K562 (cell line): ENCODE measurements around the gene PPIL6. TPM values are rescaled to one million over a fixed set of nuclear protein-coding genes. Genes with fewer than 3 reads are reported as not detected.

Experiments
- ATAC-seq: fragments of 200-7000 bp; cut with Tn5 transposase; 3 replicates; pipeline ENCODE4 v1.9.1; 2020; ENCODE audit warnings: moderate library complexity
- BruUV-seq: library from RNA; stranded (reverse); fragments of 400-500 nt; replicated peaks from 2 replicates; lab custom pipeline; 2021; lab: Mats Ljungman, UMichigan
- CTCF ChIA-PET: fragments of 300-600 bp; formaldehyde crosslinking; extraction: SDS; loops from one replicate; lab custom pipeline; 2021; ENCODE audit warnings: low intra/inter-chr PET ratio; lab: Yijun Ruan, JAX
- POLR2A ChIA-PET: fragments of 300-600, 350-650 bp; sonication (Branson Sonifier 250); formaldehyde crosslinking; extraction: SDS; loops from one replicate; lab custom pipeline; 2021; ENCODE audit warnings: antibody characterized with exemption, inconsistent platforms; lab: Yijun Ruan, JAX
- DNase-seq, 4 experiments: peaks; one replicate each; pipeline versions ENCODE4 v3.0.0 to v3.0.0-alpha.2; 2011 to 2018; ENCODE audit warnings: low spot score in 3 of 4, mixed read lengths in 3 of 4; ENCODE audit errors: extremely low read depth in 1 of 4
- FAIRE-seq: peaks from 2 replicates; lab custom pipeline; 2011; peaks lifted over from hg19 to GRCh38; lab: Jason Lieb, UNC
- H2AFZ ChIP-seq: 2 replicates; pipeline ENCODE4 v1.6.0; 2011; ENCODE audit warnings: low read depth, low read length, control low read depth, inconsistent platforms
- H3K27ac ChIP-seq: fragments of 200-600 bp; 3 replicates; pipeline ENCODE4 v1.8.0; 2011; ENCODE audit warnings: low read depth, mild to moderate bottlenecking, control low read depth, inconsistent platforms, low read length, moderate library complexity, mixed read lengths; ENCODE audit errors: extremely low read depth
- H3K27me3 ChIP-seq, 2 experiments: fragments of 300-600 bp in 1 of 2; 2 replicates in 1 of 2; 3 replicates in 1 of 2; pipeline versions ENCODE4 v1.6.0 to v1.8.0; 2011; ENCODE audit warnings: inconsistent platforms in 2 of 2, low read length in 2 of 2, mild to moderate bottlenecking in 1 of 2, mixed read lengths in 1 of 2, moderate library complexity in 1 of 2; ENCODE audit not compliant: control insufficient read depth in 2 of 2, insufficient read depth in 2 of 2
- H3K36me3 ChIP-seq: fragments of 300-600 bp; 3 replicates; pipeline ENCODE4 v1.8.0; 2011; ENCODE audit warnings: mild to moderate bottlenecking, low read length, inconsistent platforms; ENCODE audit not compliant: control insufficient read depth, insufficient read depth
- H3K4me1 ChIP-seq, 2 experiments: fragments of 200-600 bp in 1 of 2; replicated peaks in 1 of 2; 2 replicates in 1 of 2; 3 replicates in 1 of 2; pipeline versions ENCODE4 v1.5.1 to v1.8.0; 2011; ENCODE audit warnings: inconsistent platforms in 2 of 2, low read length in 2 of 2, mild to moderate bottlenecking in 1 of 2, mixed read lengths in 1 of 2, moderate library complexity in 1 of 2; ENCODE audit not compliant: control insufficient read depth in 2 of 2, insufficient read depth in 2 of 2
- H3K4me2 ChIP-seq: 2 replicates; pipeline ENCODE4 v1.6.1; 2011; ENCODE audit warnings: low read length, control low read depth, inconsistent platforms, mixed read lengths; ENCODE audit not compliant: insufficient read depth
- H3K4me3 ChIP-seq: fragments of 200-600 bp; sonication (generic), shearing (Covaris generic); 2 replicates; pipeline ENCODE4 v1.5.1; 2016; ENCODE audit warnings: control low read depth, inconsistent platforms
- H3K79me2 ChIP-seq: fragments of 200-600 bp; 3 replicates; pipeline ENCODE4 v1.8.0; 2011; ENCODE audit warnings: low read length, inconsistent platforms; ENCODE audit not compliant: control insufficient read depth, insufficient read depth
- H3K9ac ChIP-seq, 2 experiments: 2 replicates each; pipeline versions ENCODE4 v1.6.0 to v1.6.1; 2011; ENCODE audit warnings: low read depth in 2 of 2, low read length in 2 of 2, control low read depth in 1 of 2, inconsistent platforms in 1 of 2, mild to moderate bottlenecking in 1 of 2, mixed read lengths in 1 of 2; ENCODE audit not compliant: insufficient read depth in 1 of 2
- H3K9me1 ChIP-seq: one replicate; pipeline ENCODE4 v1.6.0; 2011; ENCODE audit warnings: inconsistent platforms, mild to moderate bottlenecking, low read length, moderate library complexity; ENCODE audit not compliant: control insufficient read depth, insufficient read depth
- H3K9me3 ChIP-seq: replicated peaks from 2 replicates; pipeline ENCODE4 v1.5.1; 2011; ENCODE audit warnings: low read depth, low read length, inconsistent platforms; ENCODE audit not compliant: control insufficient read depth, insufficient read depth
- H4K20me1 ChIP-seq: replicated peaks from 2 replicates; pipeline ENCODE4 v1.6.1; 2011; ENCODE audit warnings: low read length, inconsistent platforms, mixed read lengths; ENCODE audit not compliant: control insufficient read depth, insufficient read depth
- ATF2 ChIP-seq: sonication (generic); formaldehyde crosslinking; IDR thresholded peaks from 2 replicates; pipeline ENCODE4 v1.8.1; 2022; ENCODE audit warnings: missing genetic modification reagents
- MYC ChIP-seq, 2 experiments: fragments of 250-450 bp in 1 of 2; sonication (Bioruptor Pico) in 1 of 2; IDR thresholded peaks; 2 replicates each; pipeline versions ENCODE4 v1.5.1 to v1.6.1; 2012 to 2021; ENCODE audit warnings: low read depth in 2 of 2, borderline replicate concordance in 1 of 2, improper control_type of control experiment in 1 of 2, low read length in 1 of 2, mild to moderate bottlenecking in 1 of 2, moderate library complexity in 1 of 2
- RBM25 ChIP-seq: fragments of 200-400 bp; formaldehyde crosslinking; IDR thresholded peaks from 2 replicates; pipeline ENCODE4 v1.6.1; 2018; ENCODE audit warnings: low read length, low read depth, moderate library complexity; ENCODE audit not compliant: severe bottlenecking
- SREBF2 ChIP-seq: sonication (generic); formaldehyde crosslinking; IDR thresholded peaks from 2 replicates; pipeline ENCODE4 v1.4.0; 2020; ENCODE audit warnings: mild to moderate bottlenecking, missing genetic modification reagents
- ZNF121 ChIP-seq: sonication (generic); formaldehyde crosslinking; conservative IDR thresholded peaks from 2 replicates; pipeline ENCODE4 v1.8.0; 2022; ENCODE audit warnings: missing genetic modification reagents
- WGBS: fragments of 100-300 bp; shearing (Covaris generic); methylation state at CpG from one replicate; pipeline ENCODE4 v1.1.6; 2016; ENCODE audit warnings: low coverage, mixed read lengths; ENCODE audit not compliant: insufficient coverage; ENCODE audit errors: missing lambda C conversion rate; 5-methylcytosine and 5-hydroxymethylcytosine counted together
- in situ Hi-C: fragments of 300-500 bp; cut with MboI; formaldehyde crosslinking; loops from 4 replicates; pipeline ENCODE4 v1.15.0; 2018; ENCODE audit warnings: inconsistent platforms, mixed read lengths
- intact Hi-C: fragments of 100-400 bp; cut with micrococcal nuclease; formaldehyde crosslinking; loops from 2 replicates; pipeline ENCODE4 v1.14.2; 2022
- polyA plus RNA-seq, 8 experiments: library from polyadenylated mRNA; depleted of rRNA in 4 of 8; stranded (reverse) in 5 of 8; unstranded in 3 of 8; fragments of >200 nt; fragmentation: Nextera tagmentation in 2 of 8; fragmentation: Illumina TruSeq in 1 of 8; extraction: Ambion mirVana in 2 of 8; extraction: Trizol in 1 of 8; gene quantifications; 2 replicates each; pipeline versions ENCODE4 v1.2.1 to v1.2.3, GENCODE V29; 2011 to 2014; ENCODE audit warnings: inconsistent platforms in 1 of 8, missing spikeins in 1 of 8
- total RNA-seq, 7 experiments: library from RNA; depleted of rRNA in 6 of 7; stranded (reverse); fragments of >200 nt in 6 of 7; fragmentation: Illumina TruSeq in 2 of 7; extraction: Trizol in 2 of 7; gene quantifications; 2 replicates each; pipeline versions ENCODE4 v1.2.1 to v1.2.3, GENCODE V29; 2011 to 2021; ENCODE audit warnings: low replicate concordance in 1 of 7

The PPIL6 gene
- total and polyA plus RNA-seq, 9 of the 15 experiments (the other 6 are each of a cell fraction or from before 2014, with no cell fraction given) = 0.03 to 0.98 (median 0.41) TPM; not detected in 1

GRCh38 chr6:109393157-109393885 lies 47.1 kb downstream of the PPIL6 start:
- no peak for FAIRE-seq
- Histone ChIP-seq H3K36me3 (no peaks in the 10 kb centered on the region), H3K27me3 (no peaks in the 10 kb centered on the region; a peak in 1 of 5 replicates), H3K4me1 (peaks cover 0 to 11% of the 10 kb centered on the region in 2 experiments; a peak in 4 of 5 replicates), H4K20me1 (no peaks in the 10 kb centered on the region), H3K79me2 (no peaks in the 10 kb centered on the region), H2AFZ (no peak overlapping the region), H3K9me1 (no peaks in the 10 kb centered on the region), H3K27ac (no peak overlapping the region), H3K9ac (no peak overlapping the region), H3K4me3 (no peak overlapping the region), H3K9me3 (no peaks in the 10 kb centered on the region), H3K4me2 (no peak overlapping the region)
- WGBS = 51% methylated on average over 5 of the region's 5 CpGs
- intact Hi-C loops (loop anchor here (10.0 kb wide), 1 partner anchor 479 kb away; no protein-coding TSS in a partner anchor), in situ Hi-C loops (no loop called here)
- no peak for DNase-seq
- no peak for ATAC-seq
- ChIA-PET CTCF (no interaction called here), POLR2A (interaction anchor here (2.2 kb wide), 1 partner anchor 11 kb away, joined by 7 read pairs; the partner anchor contains the start of gene CD164)
- no TSS peak for BruUV-seq
- TF ChIP-seq MYC (IDR thresholded peaks at IDR 0.05; ENCODE audit: low read depth, low read length) = no peak
- no peak for TF ChIP-seq MYC (CRISPR knock-in tag; IDR thresholded peaks at IDR 0.05; ENCODE audit: borderline replicate concordance, low read depth)
- TF ChIP-seq ZNF121 = peak; percentile 85
- TF ChIP-seq ATF2 (CRISPR knock-in tag) = no peak
- peak; percentile 9 for TF ChIP-seq RBM25
- no peak for TF ChIP-seq SREBF2 (CRISPR knock-in tag)
